ENCODE data around the gene PEX16. TPM values are rescaled to one million over a fixed set of nuclear protein-coding genes. Genes with fewer than 3 reads are reported as not detected.

The PEX16 gene
- total RNA-seq (2021): 35.8 and 48.6 TPM in 2 replicates
- percentile 68 among the genes with signal in this experiment for Bru-seq, nascent RNA
- percentile 61 among the genes with signal in this experiment for BruChase-seq, experiment 1, labeled RNA remaining after a 2-hour chase
- BruChase-seq, experiment 2, labeled RNA remaining after a 6-hour chase: percentile 66 among the genes with signal in this experiment
- long read RNA-seq, transcript PEX16-202 (11 exons, 1,335 nt): major isoform, 52 of 66 reads
- long read RNA-seq, partial matches to known transcripts: 0 of 66 reads
- long read RNA-seq, other reads (novel, unspliced or antisense): 10 of 66 reads

GRCh38 chr11:45917623-45918330 lies at the start of gene PEX16:
Gene PEX16, minus strand, starts transcription at chr11:45917877. Its CDS starts 66 bp downstream, at chr11:45917811.
- Histone ChIP-seq H3K4me3 (peak within 1 kb of the TSS; percentile 96), H3K4me2 (peak within 1 kb of the TSS; percentile 85), H3K27ac (peak within 1 kb of the TSS; percentile 51), H3F3A (ENCODE audit: insufficient read depth, low read depth) (peaks cover 19% of the 10 kb centered on the region; the same call in 1 of the 2 replicates), H3K9me3 (ENCODE audit: insufficient read depth, low read depth) (no peaks in the 10 kb centered on the region), H3K79me2 (ENCODE audit: low read depth) (peaks cover 18% of the 10 kb centered on the region), H3K36me3 (ENCODE audit: low read depth) (0 out of 2 replicates have a peak, but pooled peaks cover 8% of the 10 kb centered on the region), H3K27me3 (ENCODE audit: insufficient read depth, low read depth) (no peaks in the 10 kb centered on the region), H2AFZ (peak within 1 kb of the TSS; percentile 94), H4K20me1 (ENCODE audit: insufficient read depth) (no peaks in the 10 kb centered on the region), H3K4me1 (replicated peaks; ENCODE audit: insufficient read depth) (peaks cover 9% of the 10 kb centered on the region; the same call in 1 of the 2 replicates), H3K9me2 (ENCODE audit: insufficient read depth) (no peaks in the 10 kb centered on the region)
- peak; percentile 98 to 99 for DNase-seq
- CTCF ChIA-PET: no interaction called here
- BruUV-seq (replicated peaks): no TSS peak
- intact Hi-C loops (cut with micrococcal nuclease; ENCODE audit: unreplicated experiment): loop anchor here (1.0 to 5.0 kb wide), 2 partner anchors 18 to 70 kb away; partner anchors contain the start of gene CRY2
- POLR2A ChIA-PET (ENCODE audit: unreplicated experiment): interaction anchor here (0.5 to 1.1 kb wide), 6 partner anchors 11 to 670 kb away, joined by 3 to 9 read pairs (median 4); no protein-coding TSS in a partner anchor
- no peak for TF ChIP-seq CTCF (conservative IDR thresholded peaks at IDR 0.05)

- no peaks in the 10 kb centered on the region for H4K20me1 ChIP-seq (ENCODE audit: insufficient read depth)
- peak overlapping the region; percentile 27; the same call in 1 of the 2 replicates for H3K4me2 ChIP-seq
- 0 out of 2 replicates have a peak, but pooled peaks cover 5% of the 10 kb centered on the region for H3K36me3 ChIP-seq (ENCODE audit: low read depth)
- H3K27me3 ChIP-seq (ENCODE audit: insufficient read depth, low read depth): no peaks in the 10 kb centered on the region
- H3K4me1 ChIP-seq (replicated peaks; ENCODE audit: insufficient read depth): no peaks in the 10 kb centered on the region
- intact Hi-C loops (cut with micrococcal nuclease; ENCODE audit: unreplicated experiment): loop anchor here (1.0 to 2.0 kb wide), 4 partner anchors 42 to 402 kb away; no protein-coding TSS in a partner anchor
- no TSS peak for BruUV-seq (replicated peaks)
- ChIA-PET CTCF (interaction anchor here (0.9 to 2.4 kb wide), 4 partner anchors 42 to 351 kb away, joined by 3 to 16 read pairs (median 4); no protein-coding TSS in a partner anchor), POLR2A (ENCODE audit: unreplicated experiment) (interaction anchor here (0.6 to 0.7 kb wide), 2 partner anchors 23 to 36 kb away, joined by 3 read pairs; no protein-coding TSS in a partner anchor)
- H2AFZ ChIP-seq: no peak overlapping the region
- H3K9me3 ChIP-seq (ENCODE audit: insufficient read depth, low read depth): no peaks in the 10 kb centered on the region
- no peaks in the 10 kb centered on the region for H3K79me2 ChIP-seq (ENCODE audit: low read depth)
- peak; percentile 96 for TF ChIP-seq CTCF (conservative IDR thresholded peaks at IDR 0.05)
- no peak for TF ChIP-seq EZH2 (IDR thresholded peaks at IDR 0.05; ENCODE audit: low read depth)
- H3K4me3 ChIP-seq: no peak overlapping the region
- H3K27ac ChIP-seq: no peak overlapping the region
- peak; percentile 54 to 62 for DNase-seq
- H3K9me2 ChIP-seq (ENCODE audit: insufficient read depth): no peaks in the 10 kb centered on the region
- H3F3A ChIP-seq (ENCODE audit: insufficient read depth, low read depth): peaks cover 7% of the 10 kb centered on the region; the same call in 1 of the 2 replicates
These were observed 47.3 kb upstream of the PEX16 start for GRCh38 chr11:45964911-45965389.

- ChIA-PET POLR2A (ENCODE audit: unreplicated experiment) (no interaction called here), CTCF (no interaction called here)
- Histone ChIP-seq H2AFZ (no peak overlapping the region), H3K27me3 (ENCODE audit: insufficient read depth, low read depth) (no peaks in the 10 kb centered on the region), H3K36me3 (ENCODE audit: low read depth) (0 out of 2 replicates have a peak, but pooled peaks cover 3% of the 10 kb centered on the region), H3K4me2 (no peak overlapping the region), H3K9me2 (ENCODE audit: insufficient read depth) (no peaks in the 10 kb centered on the region), H4K20me1 (ENCODE audit: insufficient read depth) (0 out of 2 replicates have a peak, but pooled peaks cover 3% of the 10 kb centered on the region), H3K9me3 (ENCODE audit: insufficient read depth, low read depth) (no peaks in the 10 kb centered on the region), H3K79me2 (ENCODE audit: low read depth) (no peaks in the 10 kb centered on the region), H3F3A (ENCODE audit: insufficient read depth, low read depth) (peaks cover 12% of the 10 kb centered on the region; the same call in 1 of the 2 replicates), H3K4me1 (replicated peaks; ENCODE audit: insufficient read depth) (no peaks in the 10 kb centered on the region), H3K27ac (no peak overlapping the region), H3K4me3 (no peak overlapping the region)
- no peak for DNase-seq
- intact Hi-C loops (cut with micrococcal nuclease; ENCODE audit: unreplicated experiment): no loop called here
- BruUV-seq (replicated peaks): no TSS peak
- TF ChIP-seq CTCF (conservative IDR thresholded peaks at IDR 0.05): no peak
- TF ChIP-seq EZH2 (IDR thresholded peaks at IDR 0.05; ENCODE audit: low read depth): no peak
These were observed 44.1 kb upstream of the PEX16 start for GRCh38 chr11:45961751-45962240.

Measured in PC-9 (cell line).